HK-2 (cell line): ENCODE results near the gene SLC30A5.

ENCODE experiments used
- DNase-seq: peaks from one replicate; pipeline ENCODE4 v3.0.0-alpha.2; 2018; ENCODE audit not compliant: unreplicated experiment

The SLC30A5 gene

GRCh38 chr5:69167493-69167855 lies 73.7 kb downstream of the SLC30A5 start:
- DNase-seq: no peak

- DNase-seq: no peak
Observed at GRCh38 chr5:69167929-69168328, 74.1 kb downstream of the SLC30A5 start.

- DNase-seq: no peak
Observed at GRCh38 chr5:69170495-69170894, 76.7 kb downstream of the SLC30A5 start.

- DNase-seq: no peak
Observed at GRCh38 chr5:69170969-69171368, 77.2 kb downstream of the SLC30A5 start.
